Caco-2 (cell line): ENCODE data around the gene SLC51B. TPM values are rescaled to one million over a fixed set of nuclear protein-coding genes. Genes with fewer than 3 reads are reported as not detected.

Experiments used
- BruUV-seq: library from RNA; stranded (reverse); fragments of 400-500 nt; replicated peaks from 2 replicates; lab custom pipeline; 2021; lab: Mats Ljungman, UMichigan
- CTCF ChIA-PET: fragments of 300-600 bp; sonication (Branson Sonifier 250); formaldehyde crosslinking; loops from one replicate; lab custom pipeline; 2022; ENCODE audit warnings: antibody characterized with exemption; lab: Charles Lee
- POLR2A ChIA-PET: fragments of 300-600 bp; sonication (Branson Sonifier 250); formaldehyde crosslinking; loops from one replicate; lab custom pipeline; 2022; ENCODE audit warnings: antibody characterized with exemption; lab: Charles Lee
- DNase-seq, 2 experiments: peaks; one replicate each; pipeline versions ENCODE4 v3.0.0 to v3.0.0-alpha.2; 2020 to 2022
- H3K27me3 ChIP-seq: replicated peaks from 2 replicates; pipeline ENCODE4 v1.6.0; 2011; ENCODE audit warnings: low read length; ENCODE audit not compliant: control insufficient read depth, insufficient read depth
- H3K36me3 ChIP-seq: 2 replicates; pipeline ENCODE4 v1.5.1; 2011; ENCODE audit warnings: low read length; ENCODE audit not compliant: control insufficient read depth, insufficient read depth
- H3K4me1 ChIP-seq: fragments of 250-450 bp; sonication (Bioruptor Pico); 2 replicates; pipeline ENCODE4 v1.5.1; 2020; ENCODE audit warnings: mild to moderate bottlenecking
- H3K4me3 ChIP-seq: 2 replicates; pipeline ENCODE4 v1.5.1; 2011; ENCODE audit warnings: low read depth, mild to moderate bottlenecking, control low read depth, low read length
- H3K9me3 ChIP-seq: fragments of 250-450 bp; sonication (Bioruptor Pico); 2 replicates; pipeline ENCODE4 v1.5.1; 2020; ENCODE audit warnings: mild to moderate bottlenecking, moderate library complexity
- H3K27ac Mint-ChIP-seq: one replicate; pipeline ENCODE4 v1.8.0; 2022; ENCODE audit warnings: mixed read lengths; ENCODE audit not compliant: unreplicated experiment
- H3K27me3 Mint-ChIP-seq: one replicate; pipeline ENCODE4 v1.8.0; 2022; ENCODE audit warnings: mixed read lengths; ENCODE audit not compliant: insufficient read depth, unreplicated experiment
- H3K36me3 Mint-ChIP-seq: one replicate; pipeline ENCODE4 v1.8.0; 2022; ENCODE audit warnings: mild to moderate bottlenecking, mixed read lengths; ENCODE audit not compliant: insufficient read depth, unreplicated experiment
- H3K4me1 Mint-ChIP-seq: one replicate; pipeline ENCODE4 v1.8.0; 2022; ENCODE audit warnings: low read depth, mixed read lengths; ENCODE audit not compliant: unreplicated experiment
- H3K4me3 Mint-ChIP-seq: one replicate; pipeline ENCODE4 v1.8.0; 2022; ENCODE audit warnings: mild to moderate bottlenecking, moderate library complexity, mixed read lengths; ENCODE audit not compliant: unreplicated experiment
- H3K9me3 Mint-ChIP-seq: one replicate; pipeline ENCODE4 v1.8.0; 2022; ENCODE audit warnings: mixed read lengths; ENCODE audit not compliant: unreplicated experiment
- intact Hi-C: fragments of 100-400 bp; cut with micrococcal nuclease; formaldehyde crosslinking; loops from one replicate; pipeline ENCODE4 v1.10.0; 2022; ENCODE audit not compliant: unreplicated experiment
- total RNA-seq: library from RNA; stranded (reverse); gene quantifications from 2 replicates; pipeline ENCODE4 v1.2.3, GENCODE V29; 2022
- TF ChIP-seq, protein P1 (sequence below), 2 experiments: fragments of 200-600 bp in 1 of 2; IDR thresholded peaks; 1 replicate in 1 of 2; 2 replicates in 1 of 2; pipeline versions ENCODE4 v1.5.1 to v1.8.0; 2011 to 2022; ENCODE audit warnings: antibody characterized with exemption in 1 of 2, control low read depth in 1 of 2, inconsistent platforms in 1 of 2, low read depth in 1 of 2, low read length in 1 of 2, mild to moderate bottlenecking in 1 of 2, moderate library complexity in 1 of 2; ENCODE audit not compliant: insufficient read depth in 1 of 2, severe bottlenecking in 1 of 2, unreplicated experiment in 1 of 2

SLC51B gene
- total RNA-seq, 1 experiment from 2014 or later: 15.4 TPM

DNA sequence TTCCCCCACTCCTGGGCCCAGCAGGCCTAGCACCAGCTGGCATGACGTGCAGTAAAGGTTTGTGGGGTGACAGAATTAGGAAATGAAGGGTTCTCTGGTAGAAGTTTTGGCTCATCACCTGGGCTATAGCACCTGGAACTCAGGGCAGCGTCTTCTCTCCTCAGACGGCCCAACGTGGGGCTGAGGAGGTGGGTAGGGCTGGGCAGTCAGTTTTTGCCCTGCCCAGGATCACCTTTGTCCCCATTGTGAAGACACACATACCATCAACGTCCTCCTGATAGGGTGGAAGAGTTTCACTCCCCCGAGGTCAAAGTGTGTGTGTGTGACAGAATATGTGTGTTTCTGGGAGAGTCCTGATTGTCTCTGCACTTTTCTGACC, 43.4 kb downstream of the SLC51B start:
- Mint-ChIP-seq H3K9me3 (no peaks in the 10 kb centered on the region), H3K4me1 (peaks cover 58% of the 10 kb centered on the region), H3K27ac (peak overlapping the region; percentile 90), H3K36me3 (peaks cover 15% of the 10 kb centered on the region), H3K27me3 (no peaks in the 10 kb centered on the region), H3K4me3 (peak overlapping the region; percentile 67)
- CTCF ChIA-PET: interaction anchor here (0.5 to 4.3 kb wide), 6 partner anchors 14 to 98 kb away, joined by 4 to 65 read pairs (median 9); partner anchors contain the start of gene SLC51B
- no TSS peak for BruUV-seq
- H3K27me3 ChIP-seq: no peaks in the 10 kb centered on the region
- POLR2A ChIA-PET: interaction anchor here (0.6 to 1.5 kb wide), 6 partner anchors 12 to 430 kb away, joined by 3 to 14 read pairs (median 7); partner anchors contain the start of genes PARP16, RNU5B-1 and SLC51B
- no peaks in the 10 kb centered on the region for H3K36me3 ChIP-seq
- DNase-seq: peak; percentile 83 to 91
- peaks cover 70% of the 10 kb centered on the region for H3K4me1 ChIP-seq
- H3K9me3 ChIP-seq: no peaks in the 10 kb centered on the region
- H3K4me3 ChIP-seq: no peak overlapping the region; the same call in 1 of the 2 replicates
- TF ChIP-seq, protein P1, sequence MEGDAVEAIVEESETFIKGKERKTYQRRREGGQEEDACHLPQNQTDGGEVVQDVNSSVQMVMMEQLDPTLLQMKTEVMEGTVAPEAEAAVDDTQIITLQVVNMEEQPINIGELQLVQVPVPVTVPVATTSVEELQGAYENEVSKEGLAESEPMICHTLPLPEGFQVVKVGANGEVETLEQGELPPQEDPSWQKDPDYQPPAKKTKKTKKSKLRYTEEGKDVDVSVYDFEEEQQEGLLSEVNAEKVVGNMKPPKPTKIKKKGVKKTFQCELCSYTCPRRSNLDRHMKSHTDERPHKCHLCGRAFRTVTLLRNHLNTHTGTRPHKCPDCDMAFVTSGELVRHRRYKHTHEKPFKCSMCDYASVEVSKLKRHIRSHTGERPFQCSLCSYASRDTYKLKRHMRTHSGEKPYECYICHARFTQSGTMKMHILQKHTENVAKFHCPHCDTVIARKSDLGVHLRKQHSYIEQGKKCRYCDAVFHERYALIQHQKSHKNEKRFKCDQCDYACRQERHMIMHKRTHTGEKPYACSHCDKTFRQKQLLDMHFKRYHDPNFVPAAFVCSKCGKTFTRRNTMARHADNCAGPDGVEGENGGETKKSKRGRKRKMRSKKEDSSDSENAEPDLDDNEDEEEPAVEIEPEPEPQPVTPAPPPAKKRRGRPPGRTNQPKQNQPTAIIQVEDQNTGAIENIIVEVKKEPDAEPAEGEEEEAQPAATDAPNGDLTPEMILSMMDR (IDR thresholded peaks at IDR 0.05; ENCODE audit: insufficient read depth in 1 of 2, low read depth in 1 of 2, low read length in 1 of 2, severe bottlenecking in 1 of 2, unreplicated experiment in 1 of 2): no peak
- intact Hi-C loops: loop anchor here (1.0 to 2.0 kb wide), 4 partner anchors 34 to 55 kb away; partner anchors contain the start of genes PDCD7 and SLC51B

DNA sequence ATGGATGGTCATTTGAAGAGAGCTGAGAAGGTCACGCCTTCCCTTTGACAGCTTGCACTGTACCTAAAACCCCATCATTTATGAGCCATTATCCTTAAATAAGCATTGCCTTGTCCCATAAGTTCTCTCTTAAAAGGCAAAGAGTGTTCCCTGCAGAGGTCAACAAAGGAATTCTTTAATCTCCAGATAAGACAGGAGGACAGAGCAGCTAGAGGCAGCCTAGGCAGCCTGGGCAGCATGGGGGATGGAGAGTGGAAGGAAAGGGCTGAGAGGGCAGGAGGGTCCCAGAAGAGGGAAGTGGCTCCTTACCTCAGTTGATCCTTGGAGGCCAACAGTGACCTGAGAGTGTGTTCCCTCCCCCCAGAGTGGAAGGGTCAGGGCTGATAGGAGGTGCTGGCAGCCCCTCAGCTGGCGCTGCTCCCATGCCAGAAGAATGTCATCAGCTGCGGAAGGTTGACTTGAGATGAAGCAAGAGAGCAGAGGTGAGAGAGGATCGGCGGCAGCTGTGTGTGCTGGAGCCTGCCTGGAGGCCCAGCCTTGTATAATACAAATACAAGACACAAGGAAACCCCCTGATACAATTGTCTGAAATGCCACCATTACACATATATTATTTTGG, 44.1 kb downstream of the SLC51B start:
- H3K27ac Mint-ChIP-seq: peak overlapping the region; percentile 90
- ChIA-PET POLR2A (interaction anchor here (0.6 to 1.5 kb wide), 7 partner anchors 12 to 429 kb away, joined by 3 to 14 read pairs (median 7); partner anchors contain the start of genes PARP16, RNU5B-1 and SLC51B), CTCF (interaction anchor here (0.5 to 4.3 kb wide), 12 partner anchors 10 to 97 kb away, joined by 3 to 65 read pairs (median 4); partner anchors contain the start of gene SLC51B)
- H3K36me3 ChIP-seq: no peaks in the 10 kb centered on the region
- H3K27me3 ChIP-seq: no peaks in the 10 kb centered on the region
- TSS peak; percentile 72 for BruUV-seq
- H3K4me1 Mint-ChIP-seq: peaks cover 51% of the 10 kb centered on the region
- intact Hi-C loops: loop anchor here (1.0 to 2.0 kb wide), 4 partner anchors 35 to 56 kb away; partner anchors contain the start of genes PDCD7 and SLC51B
- TF ChIP-seq, protein P1 (IDR thresholded peaks at IDR 0.05; ENCODE audit: insufficient read depth in 1 of 2, low read depth in 1 of 2, low read length in 1 of 2, severe bottlenecking in 1 of 2, unreplicated experiment in 1 of 2): no peak
- H3K9me3 ChIP-seq: no peaks in the 10 kb centered on the region
- H3K4me3 ChIP-seq: peak overlapping the region; percentile 13; the same call in 1 of the 2 replicates
- H3K27me3 Mint-ChIP-seq: no peaks in the 10 kb centered on the region
- peak; percentile 88 to 94 for DNase-seq
- H3K4me3 Mint-ChIP-seq: peak overlapping the region; percentile 67
- H3K9me3 Mint-ChIP-seq: no peaks in the 10 kb centered on the region
- peaks cover 18% of the 10 kb centered on the region for H3K36me3 Mint-ChIP-seq
- H3K4me1 ChIP-seq: peaks cover 66% of the 10 kb centered on the region

DNA sequence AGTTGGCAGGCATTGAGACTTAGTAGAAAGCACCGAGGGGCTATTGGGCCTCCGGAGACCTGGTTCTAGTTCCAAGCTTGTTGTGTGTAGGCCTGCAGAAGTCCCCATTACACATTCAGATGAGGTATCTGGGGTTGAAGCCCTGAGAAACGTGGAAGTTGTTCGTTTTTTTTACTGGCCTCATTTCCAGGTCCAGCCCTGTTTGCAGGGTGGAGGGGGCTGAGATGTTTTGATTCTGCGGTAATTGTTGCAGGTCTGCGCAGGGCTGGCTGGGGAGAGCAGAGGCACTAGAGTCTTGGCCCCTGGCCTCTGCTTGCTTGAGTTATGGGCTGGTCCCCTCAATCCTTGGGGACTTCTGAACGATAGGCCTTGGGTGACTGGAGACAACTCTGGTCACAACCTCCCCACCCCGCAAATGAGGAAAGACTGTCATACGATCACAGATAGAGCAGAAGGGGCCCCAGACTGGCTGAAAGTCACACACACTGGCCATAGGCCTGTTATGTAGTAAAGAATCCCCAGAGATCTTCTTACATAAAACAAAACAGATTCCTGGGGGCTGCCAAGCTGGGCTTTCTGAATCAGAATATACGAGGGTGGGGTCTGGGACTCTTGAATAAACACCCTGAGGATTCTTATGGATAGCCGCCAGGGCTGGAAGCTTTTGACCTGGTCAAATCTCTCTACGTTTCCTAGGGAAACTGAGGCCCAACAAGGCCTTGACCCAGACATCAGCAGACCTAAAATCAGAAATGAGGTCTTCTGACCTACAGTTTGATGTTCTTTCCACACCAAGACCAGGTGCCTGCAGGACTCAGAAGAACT, 47.0 kb downstream of the SLC51B start:
- Histone ChIP-seq H3K36me3 (no peaks in the 10 kb centered on the region), H3K27me3 (no peaks in the 10 kb centered on the region), H3K9me3 (no peaks in the 10 kb centered on the region), H3K4me1 (peaks cover 55% of the 10 kb centered on the region), H3K4me3 (no peak overlapping the region)
- TF ChIP-seq, protein P1 (IDR thresholded peaks at IDR 0.05; ENCODE audit: insufficient read depth in 1 of 2, low read depth in 1 of 2, low read length in 1 of 2, severe bottlenecking in 1 of 2, unreplicated experiment in 1 of 2): no peak
- Mint-ChIP-seq H3K9me3 (no peaks in the 10 kb centered on the region), H3K4me3 (no peak overlapping the region), H3K27me3 (no peaks in the 10 kb centered on the region), H3K4me1 (peaks cover 29% of the 10 kb centered on the region), H3K36me3 (peaks cover 16% of the 10 kb centered on the region), H3K27ac (no peak overlapping the region)
- ChIA-PET POLR2A (no interaction called here), CTCF (no interaction called here)
- no peak for DNase-seq
- BruUV-seq: no TSS peak
- intact Hi-C loops: no loop called here
